GM18873 (cell line): ENCODE results near the gene ZSWIM6.

Experiments used
- ATAC-seq: cut with Tn5 transposase; IDR thresholded peaks from one replicate; pipeline ENCODE4 v1.9.1; 2021; ENCODE audit warnings: mild to moderate bottlenecking, moderate library complexity, moderate number of reproducible peaks; ENCODE audit not compliant: unreplicated experiment, low FRiP score

The ZSWIM6 gene

DNA sequence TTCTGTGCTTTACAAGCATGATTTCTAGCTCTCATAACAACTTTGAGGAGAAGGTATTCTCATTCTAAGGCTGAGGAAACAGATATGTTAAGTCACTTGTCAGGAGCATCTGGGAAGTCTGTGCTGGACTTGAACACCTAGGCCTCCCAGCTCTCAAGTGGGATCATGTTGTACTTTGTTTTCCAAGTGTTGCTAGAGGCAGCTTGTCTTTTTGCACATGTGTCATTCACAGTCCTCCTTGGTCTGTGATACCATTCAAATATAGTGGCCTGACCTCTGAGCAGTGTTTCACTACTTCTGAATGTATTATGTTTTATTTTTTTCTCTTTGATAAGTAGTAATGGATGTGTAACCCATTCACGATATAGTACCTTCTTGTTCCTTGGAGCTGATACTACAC is 21.2 kb downstream of the ZSWIM6 start:
- ATAC-seq = no peak

DNA sequence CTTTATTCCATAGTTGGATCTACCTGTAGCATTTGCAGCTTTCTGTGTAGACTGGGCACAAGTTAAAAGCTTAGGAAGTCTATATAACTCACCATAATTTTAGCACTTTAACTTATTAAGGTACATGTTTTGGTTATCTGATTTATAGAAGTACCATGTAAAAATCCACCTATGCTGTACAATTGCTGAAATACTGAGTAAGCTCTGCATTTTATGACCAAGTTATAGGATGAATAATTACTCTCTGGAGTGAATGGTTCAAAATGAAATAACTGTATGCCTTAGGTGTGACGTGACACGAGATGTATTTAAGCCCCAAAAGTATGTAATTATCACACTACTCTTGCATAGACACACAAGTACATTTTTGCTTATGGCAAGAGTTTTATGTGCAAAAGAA is 22.1 kb downstream of the ZSWIM6 start:
- no peak for ATAC-seq

DNA sequence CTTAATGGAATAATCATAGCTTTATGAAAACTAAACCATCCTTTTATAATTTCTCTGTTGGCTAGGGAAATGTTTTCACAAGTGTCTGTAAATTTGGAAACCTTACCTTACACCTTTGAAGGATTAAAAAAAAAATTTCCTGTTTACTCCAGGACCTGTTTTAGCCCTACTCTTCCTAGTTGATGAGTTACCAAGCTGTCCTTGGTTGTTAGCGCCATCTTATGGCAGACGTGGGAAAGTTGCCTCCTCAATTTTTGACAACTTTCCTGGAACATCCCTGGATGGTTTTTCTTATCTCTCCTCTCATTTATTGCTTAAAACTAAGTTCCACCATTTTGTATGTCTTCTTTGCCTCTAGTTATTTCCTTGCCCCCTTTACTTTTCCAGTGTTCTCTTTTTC is 25.7 kb downstream of the ZSWIM6 start:
- ATAC-seq = no peak

- ATAC-seq = no peak
Observed at GRCh38 chr5:61362796-61363368, 30.8 kb downstream of the ZSWIM6 start.

GRCh38 chr5:61363401-61364114 is 31.5 kb downstream of the ZSWIM6 start:
- no peak for ATAC-seq

GRCh38 chr5:61366497-61367240 is 34.6 kb downstream of the ZSWIM6 start:
- ATAC-seq = no peak

DNA sequence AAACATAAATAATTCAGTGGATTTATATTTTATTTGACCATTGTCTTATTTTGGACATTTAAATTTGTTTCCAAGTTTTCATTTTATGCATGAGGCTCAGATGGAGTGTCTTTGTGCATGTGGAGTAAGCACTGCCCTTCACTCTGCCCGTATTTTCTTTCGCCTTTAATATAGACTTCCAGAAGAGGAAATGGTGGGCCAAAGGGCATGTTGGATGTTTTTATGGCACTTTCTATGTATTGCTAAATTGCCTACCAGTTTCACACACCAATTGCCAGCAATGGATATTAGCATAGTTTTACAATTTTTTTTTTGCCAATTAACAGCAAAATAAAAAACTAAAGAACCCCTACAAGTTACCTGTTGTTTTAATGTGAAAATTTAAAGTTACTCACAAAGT is 38.4 kb downstream of the ZSWIM6 start:
- ATAC-seq = no peak

- no peak for ATAC-seq
Observed at GRCh38 chr5:61371474-61371873, 39.4 kb downstream of the ZSWIM6 start.

GRCh38 chr5:61379677-61380076 is 47.6 kb downstream of the ZSWIM6 start:
- ATAC-seq = no peak

GRCh38 chr5:61381968-61382367 is 49.9 kb downstream of the ZSWIM6 start:
- ATAC-seq = no peak

DNA sequence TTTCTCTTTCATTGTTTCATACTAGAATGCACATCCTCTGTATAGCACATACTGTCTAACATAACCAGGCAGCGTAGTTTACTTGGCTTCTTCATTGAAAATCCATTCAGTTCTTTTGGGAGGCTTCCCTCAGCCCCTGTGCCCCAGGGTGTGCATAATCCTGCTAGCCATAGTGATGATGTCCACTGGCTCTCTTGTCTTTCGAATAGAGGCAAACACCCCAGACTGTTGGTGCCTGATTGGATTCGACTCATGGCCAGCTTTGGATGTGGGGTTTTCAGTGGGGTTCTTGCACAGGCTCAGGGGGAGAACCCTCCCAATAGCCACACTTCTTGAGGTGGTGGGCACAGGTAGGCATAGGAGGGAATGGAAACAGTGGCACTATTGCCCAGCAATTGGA is 53.6 kb downstream of the ZSWIM6 start:
- no peak for ATAC-seq

DNA sequence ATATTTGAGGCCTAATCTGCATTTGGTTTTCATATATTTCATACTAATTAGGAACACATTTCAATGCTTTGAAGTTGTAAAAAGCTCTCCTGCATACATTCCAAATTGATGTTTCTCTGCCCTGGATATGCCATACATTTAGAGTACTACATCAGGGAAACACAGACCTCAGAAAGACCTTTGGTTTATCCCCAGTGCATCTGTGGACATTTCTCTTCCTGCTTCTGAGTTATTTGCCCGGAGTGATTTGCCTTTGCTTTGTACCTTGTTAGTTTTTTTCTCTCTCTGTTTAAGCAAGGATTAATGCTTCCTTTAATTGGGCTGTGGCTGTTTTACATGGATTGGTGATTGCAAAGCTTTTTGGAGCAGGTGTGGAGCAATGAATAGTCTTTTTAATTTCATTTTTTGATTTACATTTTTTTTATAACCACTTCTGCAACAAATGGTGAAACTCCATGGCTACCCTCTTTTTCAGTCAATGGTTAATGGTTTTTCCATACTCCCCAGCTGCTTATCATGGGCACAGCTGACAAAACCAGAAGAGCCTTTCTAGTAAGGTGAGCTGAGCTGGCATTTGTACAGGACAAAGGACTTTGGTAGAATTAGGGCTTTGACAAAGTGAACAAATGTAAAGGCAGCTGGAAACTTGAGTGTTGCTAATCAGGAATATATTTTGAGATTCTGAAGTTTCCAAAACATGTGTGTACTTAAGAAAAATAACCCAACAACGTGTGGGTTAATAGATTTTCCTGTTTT is 54.2 kb downstream of the ZSWIM6 start:
- ATAC-seq = no peak

- ATAC-seq = no peak
Observed at GRCh38 chr5:61389609-61390008, 57.6 kb downstream of the ZSWIM6 start.

GRCh38 chr5:61394078-61394704 is 62.1 kb downstream of the ZSWIM6 start:
- ATAC-seq = no peak

DNA sequence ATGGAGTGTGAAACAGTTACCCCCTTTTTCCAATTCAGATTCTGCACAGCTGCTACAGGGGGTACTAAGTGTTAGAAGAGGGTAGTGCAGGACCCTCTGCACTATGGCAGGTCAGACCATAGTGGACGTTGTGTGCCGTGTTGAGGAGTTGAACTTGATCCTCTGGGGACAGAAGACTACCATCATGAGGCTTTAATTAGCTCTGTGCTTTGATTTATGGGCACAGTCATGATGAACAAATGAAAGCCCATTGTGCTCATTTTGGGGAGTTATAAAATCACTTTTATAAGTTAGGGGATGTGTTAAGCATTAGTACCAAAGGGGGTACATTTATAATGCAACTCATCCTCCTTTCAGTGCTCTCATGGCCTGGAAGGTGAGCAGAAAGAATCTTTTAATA is 62.7 kb downstream of the ZSWIM6 start:
- no peak for ATAC-seq

DNA sequence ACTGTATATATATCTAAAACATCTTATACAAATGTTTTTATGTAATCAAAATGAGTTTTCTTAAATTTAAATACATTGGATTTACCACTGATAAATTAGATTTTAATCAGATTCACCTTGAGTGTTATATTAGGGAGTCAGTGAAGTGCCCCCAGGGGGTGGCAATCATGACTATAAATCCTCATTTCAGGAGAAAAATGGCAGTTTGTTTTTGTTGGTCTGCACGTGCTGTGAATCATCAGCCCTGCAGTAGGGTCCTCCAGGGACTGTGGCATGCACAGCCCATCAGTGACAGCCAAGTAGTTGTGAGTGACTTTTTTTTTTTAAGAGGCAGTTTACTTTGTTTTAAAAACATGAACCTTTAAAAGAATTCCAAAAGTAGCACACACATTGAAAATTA is 65.2 kb downstream of the ZSWIM6 start:
- no peak for ATAC-seq

DNA sequence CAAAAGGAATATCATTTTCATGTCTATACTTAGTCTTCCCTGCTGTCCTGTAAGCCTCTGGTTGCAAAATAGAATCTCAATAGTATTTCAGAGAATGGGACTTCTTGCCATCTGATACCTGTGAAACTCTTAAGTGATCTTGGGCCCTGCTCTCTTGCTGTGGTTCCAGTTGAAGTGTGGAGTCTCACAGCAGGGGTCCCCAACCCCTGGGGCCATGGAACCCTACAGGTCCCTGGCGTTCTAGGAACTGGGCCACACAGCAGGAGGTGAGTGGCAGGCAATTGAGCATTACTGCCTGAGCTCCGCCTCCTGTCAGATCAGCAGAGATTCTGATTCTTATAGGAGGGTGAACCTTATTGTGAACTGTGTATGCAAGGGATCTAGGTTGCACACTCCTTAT is 65.9 kb downstream of the ZSWIM6 start:
- no peak for ATAC-seq

DNA sequence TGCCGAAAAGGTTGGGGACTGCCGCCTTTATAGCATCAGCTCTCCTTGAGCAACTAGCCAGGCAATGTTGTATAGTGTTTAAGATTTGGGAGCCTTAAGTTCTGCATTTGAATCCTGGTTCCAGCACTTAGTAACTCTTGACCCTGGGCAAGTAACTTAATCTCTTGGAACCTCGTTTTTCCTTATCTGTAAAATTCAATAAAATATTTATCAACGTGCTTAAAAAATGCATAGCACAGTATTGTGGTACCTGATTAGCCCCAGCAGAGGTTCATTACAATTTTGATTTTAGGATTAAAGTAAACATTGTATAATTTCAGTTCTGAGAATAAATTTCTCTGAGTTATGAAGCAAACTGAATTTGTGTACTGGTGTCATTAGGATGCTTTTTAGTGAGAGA is 66.4 kb downstream of the ZSWIM6 start:
- ATAC-seq = no peak

GRCh38 chr5:61399679-61400078 is 67.6 kb downstream of the ZSWIM6 start:
- ATAC-seq = no peak

DNA sequence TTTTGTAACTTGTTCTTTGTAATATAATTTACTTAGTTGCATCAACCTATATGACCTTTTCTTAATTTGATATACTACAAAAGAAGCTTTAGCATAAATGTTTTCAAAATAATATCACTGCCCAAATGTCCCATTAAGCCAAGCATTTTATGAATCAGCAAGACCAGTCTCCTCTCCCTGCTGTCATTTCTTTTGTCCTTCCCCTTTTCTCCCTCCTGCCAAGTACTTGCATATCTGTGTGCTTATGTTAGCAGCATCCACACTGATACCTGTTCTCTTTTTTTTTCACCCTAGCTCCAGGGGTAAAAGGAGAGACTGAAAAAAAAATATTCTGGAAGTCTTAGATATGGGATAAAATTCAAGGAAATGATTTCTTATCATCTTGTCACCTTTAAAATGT is 69.7 kb downstream of the ZSWIM6 start:
- no peak for ATAC-seq
